IMR-90 (cell line): ENCODE results near the gene IGFBP3. TPM values are rescaled to one million over a fixed set of nuclear protein-coding genes. Genes with fewer than 3 reads are reported as not detected.

Experiments
- ATAC-seq: fragments of 200-7000 bp; cut with Tn5 transposase; 2 replicates; pipeline ENCODE4 v1.9.1; 2020; ENCODE audit warnings: low read depth, mild to moderate bottlenecking, moderate library complexity
- BruUV-seq: library from RNA; stranded (reverse); fragments of 400-500 nt; replicated peaks from 2 replicates; lab custom pipeline; 2021; lab: Mats Ljungman, UMichigan
- CTCF ChIA-PET: fragments of 300-600 bp; formaldehyde crosslinking; extraction: SDS; loops from one replicate; lab custom pipeline; 2021; ENCODE audit warnings: antibody characterized with exemption; lab: Yijun Ruan, JAX
- POLR2A ChIA-PET: fragments of 300-600 bp; sonication (Branson Sonifier 250); formaldehyde crosslinking; loops from one replicate; lab custom pipeline; 2022; ENCODE audit warnings: antibody characterized with exemption; ENCODE audit not compliant: unreplicated experiment; lab: Charles Lee
- DNase-seq: peaks from one replicate; pipeline ENCODE4 v3.0.0; 2013
- H2AFZ ChIP-seq: replicated peaks from 2 replicates; pipeline ENCODE3; 2013; ENCODE audit warnings: low read length, mild to moderate bottlenecking; ENCODE audit not compliant: poor library complexity
- H2AK5ac ChIP-seq: 2 replicates; pipeline ENCODE4 v1.6.1; 2013; ENCODE audit warnings: low read depth, low read length, inconsistent platforms
- H2AK9ac ChIP-seq: replicated peaks from 2 replicates; pipeline ENCODE3; 2013; ENCODE audit warnings: mild to moderate bottlenecking, low read depth, low read length, moderate library complexity; ENCODE audit not compliant: poor library complexity
- H2BK120ac ChIP-seq: 2 replicates; pipeline ENCODE4 v1.6.1; 2013; ENCODE audit warnings: low read depth, low read length, inconsistent platforms
- H2BK15ac ChIP-seq: 3 replicates; pipeline ENCODE4 v1.6.1; 2013; ENCODE audit warnings: low read depth, low read length, inconsistent platforms
- H2BK20ac ChIP-seq: 2 replicates; pipeline ENCODE4 v1.6.1; 2013; ENCODE audit warnings: low read depth, mild to moderate bottlenecking, inconsistent platforms, low read length, moderate library complexity
- H2BK5ac ChIP-seq: 2 replicates; pipeline ENCODE4 v1.6.1; 2013; ENCODE audit warnings: mild to moderate bottlenecking, low read depth, low read length, inconsistent platforms; ENCODE audit not compliant: poor library complexity, severe bottlenecking
- H3K14ac ChIP-seq: replicated peaks from 2 replicates; pipeline ENCODE4 v1.6.1; 2013; ENCODE audit warnings: low read depth, low read length, inconsistent platforms
- H3K18ac ChIP-seq: 2 replicates; pipeline ENCODE4 v1.6.1; 2013; ENCODE audit warnings: low read depth, low read length, control low read depth
- H3K23ac ChIP-seq: 2 replicates; pipeline ENCODE4 v1.6.1; 2013; ENCODE audit warnings: low read depth, low read length, inconsistent platforms
- H3K27ac ChIP-seq: 2 replicates; pipeline ENCODE4 v1.5.1; 2013; ENCODE audit warnings: mild to moderate bottlenecking, control low read depth, low read length; ENCODE audit not compliant: insufficient read depth
- H3K27me3 ChIP-seq: 2 replicates; pipeline ENCODE4 v1.6.1; 2013; ENCODE audit warnings: low read length; ENCODE audit not compliant: control insufficient read depth, insufficient read depth
- H3K36me3 ChIP-seq: 2 replicates; pipeline ENCODE4 v1.6.1; 2013; ENCODE audit warnings: low read length, mixed read lengths; ENCODE audit not compliant: control insufficient read depth, insufficient read depth
- H3K4ac ChIP-seq: 2 replicates; pipeline ENCODE4 v1.6.1; 2013; ENCODE audit warnings: low read depth, low read length, inconsistent platforms
- H3K4me1 ChIP-seq: 2 replicates; pipeline ENCODE4 v1.6.1; 2013; ENCODE audit warnings: low read length, mixed read lengths; ENCODE audit not compliant: control insufficient read depth, insufficient read depth
- H3K4me2 ChIP-seq: 2 replicates; pipeline ENCODE4 v1.6.1; 2013; ENCODE audit warnings: low read depth, mild to moderate bottlenecking, control low read depth, low read length, moderate library complexity
- H3K4me3 ChIP-seq: 2 replicates; pipeline ENCODE4 v1.5.1; 2013; ENCODE audit warnings: low read depth, mild to moderate bottlenecking, control low read depth, low read length, moderate library complexity; ENCODE audit not compliant: insufficient read depth
- H3K56ac ChIP-seq: 2 replicates; pipeline ENCODE4 v1.6.1; 2013; ENCODE audit warnings: low read length, inconsistent platforms; ENCODE audit not compliant: insufficient read depth; ENCODE audit errors: extremely low read depth
- H3K79me1 ChIP-seq, 2 experiments: 2 replicates each; pipeline ENCODE4 v1.6.1; 2013; ENCODE audit warnings: low read length in 2 of 2, inconsistent platforms in 1 of 2, low read depth in 1 of 2
- H3K9ac ChIP-seq: 2 replicates; pipeline ENCODE4 v1.6.1; 2013; ENCODE audit warnings: low read depth, low read length, control low read depth
- H3K9me1 ChIP-seq: 2 replicates; pipeline ENCODE4 v1.6.1; 2013; ENCODE audit warnings: low read length, inconsistent platforms; ENCODE audit not compliant: insufficient read depth
- H3K9me3 ChIP-seq: 2 replicates; pipeline ENCODE4 v1.6.1; 2013; ENCODE audit warnings: low read length; ENCODE audit not compliant: control insufficient read depth, insufficient read depth
- H4K20me1 ChIP-seq: 2 replicates; pipeline ENCODE4 v1.6.1; 2013; ENCODE audit warnings: low read length, inconsistent platforms; ENCODE audit not compliant: insufficient read depth
- H4K5ac ChIP-seq: 2 replicates; pipeline ENCODE4 v1.6.1; 2013; ENCODE audit warnings: mild to moderate bottlenecking, low read depth, low read length, control low read depth
- H4K8ac ChIP-seq, 2 experiments: 2 replicates each; pipeline ENCODE4 v1.6.1; 2013; ENCODE audit warnings: low read depth in 2 of 2, low read length in 2 of 2, control low read depth in 1 of 2, inconsistent platforms in 1 of 2
- H4K91ac ChIP-seq: 2 replicates; pipeline ENCODE4 v1.6.1; 2013; ENCODE audit warnings: low read depth, low read length, inconsistent platforms; ENCODE audit not compliant: insufficient read depth
- BHLHE40 ChIP-seq: fragments of 150-350 bp; IDR thresholded peaks from 2 replicates; pipeline ENCODE4 v1.6.1; 2016; ENCODE audit warnings: mild to moderate bottlenecking, low read depth, low read length
- RCOR1 ChIP-seq: IDR thresholded peaks from 2 replicates; pipeline ENCODE4 v1.6.1; 2012; ENCODE audit warnings: mild to moderate bottlenecking, low read length, improper control_type of control experiment; ENCODE audit not compliant: insufficient replicate concordance
- WGBS, 2 experiments: methylation state at CpG; one replicate each; pipeline versions ENCODE4 v1.1.5 to v1.1.7; 2013; ENCODE audit warnings: missing lambda C conversion rate in 2 of 2; ENCODE audit not compliant: insufficient read length in 1 of 2; ENCODE audit errors: extremely low coverage in 2 of 2; 5-methylcytosine and 5-hydroxymethylcytosine counted together
- dilution Hi-C: fragments of 300-500 bp; cut with HindIII; formaldehyde crosslinking; loops from one replicate; pipeline ENCODE4 v1.14.3; 2018; ENCODE audit warnings: low sequenced_read_pairs; ENCODE audit not compliant: unreplicated experiment
- in situ Hi-C: fragments of 300-500 bp; cut with MboI; formaldehyde crosslinking; loops from 3 replicates; pipeline ENCODE4 v1.14.3; 2019; ENCODE audit warnings: low sequenced_read_pairs, inconsistent platforms, mixed read lengths
- intact Hi-C: fragments of 100-400 bp; cut with micrococcal nuclease; formaldehyde crosslinking; loops from 2 replicates; pipeline ENCODE4 v1.10.0; 2022
- polyA plus RNA-seq, 3 experiments: library from polyadenylated mRNA; depleted of rRNA; stranded (reverse); fragments of >200 nt; gene quantifications; 2 replicates each; pipeline ENCODE4 v1.2.3, GENCODE V29; 2012; ENCODE audit warnings: low replicate concordance in 1 of 3
- total RNA-seq: library from RNA; depleted of rRNA; stranded (reverse); fragments of >200 nt; gene quantifications from 2 replicates; pipeline ENCODE4 v1.2.3, GENCODE V29; 2012
- TF ChIP-seq, protein P1 (sequence below): fragments of 150-350 bp; IDR thresholded peaks from 2 replicates; pipeline ENCODE4 v1.6.1; 2017; ENCODE audit warnings: mild to moderate bottlenecking, antibody characterized with exemption, low read length, low read depth

IGFBP3 gene
- total and polyA plus RNA-seq, 2 of the 4 experiments (the other 2 are of a cell fraction): 272 to 601 TPM

DNA sequence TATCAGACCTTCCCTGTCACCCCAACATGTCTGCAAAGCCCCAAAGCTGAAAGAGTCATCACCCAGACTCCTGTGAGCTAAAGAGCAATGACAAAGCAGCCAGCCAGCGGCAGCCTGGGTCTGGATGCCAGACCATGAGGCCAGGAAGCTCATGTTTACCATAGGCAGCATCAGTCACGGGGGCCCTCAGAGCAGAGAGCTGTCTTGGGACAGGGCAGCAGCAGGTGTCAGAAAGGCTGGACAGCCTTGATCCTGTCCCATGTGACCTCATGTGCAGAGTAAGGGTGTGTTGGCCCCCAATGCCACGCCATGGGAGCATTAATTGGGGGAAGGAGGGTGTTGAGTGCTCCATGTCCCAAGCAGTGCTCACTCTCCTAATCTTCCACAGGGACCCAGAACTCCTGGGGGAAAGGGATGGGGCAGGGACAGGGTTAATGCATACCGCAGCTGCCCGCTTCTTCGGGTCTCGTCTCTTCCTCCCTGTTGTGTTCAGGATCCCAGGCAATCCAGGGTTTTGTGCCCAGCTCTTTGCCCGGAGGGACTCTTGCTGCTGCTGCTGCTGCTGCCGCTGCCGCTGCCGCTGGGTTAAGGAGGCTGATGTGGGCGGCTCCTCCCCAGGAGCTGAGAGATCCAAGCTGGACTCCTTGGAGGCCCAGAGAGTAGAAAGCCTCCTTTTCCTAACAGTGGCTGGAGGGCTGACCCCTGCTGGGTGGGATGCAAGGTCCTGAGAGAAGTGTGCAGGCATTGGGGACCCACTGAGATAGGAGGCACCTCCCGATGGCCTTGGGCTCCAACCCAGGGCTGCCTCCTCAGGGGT is 55.3 kb downstream of the IGFBP3 start:
- WGBS, 2 experiments: 30% methylated on average over 2 of the region's 13 CpGs; no CpG with 5 or more reads in 1 of the 2 experiments
- Histone ChIP-seq H3K9me3 (no peaks in the 10 kb centered on the region), H2AK5ac (peak overlapping the region; percentile 29; the same call in 1 of the 2 replicates), H3K4ac (no peak overlapping the region), H3K27me3 (peaks cover 17% of the 10 kb centered on the region), H2AFZ (peak overlapping the region; percentile 0), H3K27ac (no peak overlapping the region), H3K4me3 (no peak overlapping the region), H3K14ac (no peak overlapping the region), H2BK15ac (no peak overlapping the region), H2BK120ac (no peak overlapping the region), H4K5ac (no peak overlapping the region), H3K9ac (no peak overlapping the region), H2BK5ac (no peak overlapping the region), H3K36me3 (no peaks in the 10 kb centered on the region), H3K9me1 (peaks cover 4% of the 10 kb centered on the region; the same call in 1 of the 2 replicates), H4K20me1 (no peaks in the 10 kb centered on the region), H3K18ac (no peak overlapping the region), H2BK20ac (no peak overlapping the region), H3K79me1 (no peaks in the 10 kb centered on the region), H2AK9ac (no peak overlapping the region), H4K91ac (no peak overlapping the region), H3K23ac (no peak overlapping the region), H3K4me2 (no peak overlapping the region), H4K8ac (no peak overlapping the region), H3K4me1 (peaks cover 2% of the 10 kb centered on the region; the same call in 1 of the 2 replicates), H3K56ac (no peak overlapping the region)
- dilution Hi-C loops: no loop called here
- intact Hi-C loops: no loop called here
- ChIA-PET CTCF (interaction anchor here (0.9 kb wide), 1 partner anchor 21 kb away, joined by 4 read pairs; no protein-coding TSS in a partner anchor), POLR2A (no interaction called here)
- TF ChIP-seq RCOR1 (no peak), BHLHE40 (peak; percentile 24; the same call in 1 of the 2 replicates)
- TF ChIP-seq, protein P1, sequence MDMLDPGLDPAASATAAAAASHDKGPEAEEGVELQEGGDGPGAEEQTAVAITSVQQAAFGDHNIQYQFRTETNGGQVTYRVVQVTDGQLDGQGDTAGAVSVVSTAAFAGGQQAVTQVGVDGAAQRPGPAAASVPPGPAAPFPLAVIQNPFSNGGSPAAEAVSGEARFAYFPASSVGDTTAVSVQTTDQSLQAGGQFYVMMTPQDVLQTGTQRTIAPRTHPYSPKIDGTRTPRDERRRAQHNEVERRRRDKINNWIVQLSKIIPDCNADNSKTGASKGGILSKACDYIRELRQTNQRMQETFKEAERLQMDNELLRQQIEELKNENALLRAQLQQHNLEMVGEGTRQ: peak; percentile 58; the same call in 1 of the 2 replicates
- DNase-seq: peak; percentile 56
- ATAC-seq: peak; percentile 75
- in situ Hi-C loops: loop anchor here (25.0 kb wide), 1 partner anchor 204 kb away; no protein-coding TSS in a partner anchor
- BruUV-seq: no TSS peak
